SU-DHL-6 (cell line): ENCODE data around the gene INSM2.
A peak's percentile ranks its signal among the peaks of the same experiment; 100 is the strongest.

Experiments used
- H2AFZ ChIP-seq: fragments of 200-600 bp; sonication (generic); 2 replicates; pipeline ENCODE4 v1.6.1; 2014; ENCODE audit warnings: low read depth, mild to moderate bottlenecking, moderate library complexity, mixed read lengths, antibody characterized with exemption, low read length; ENCODE audit not compliant: severe bottlenecking
- H3F3A ChIP-seq: fragments of 200-600 bp; shearing (Covaris generic); 2 replicates; pipeline ENCODE4 v1.6.0; 2016; ENCODE audit warnings: antibody characterized with exemption, mild to moderate bottlenecking; ENCODE audit not compliant: insufficient read depth
- H3K27ac ChIP-seq: fragments of 200-600 bp; sonication (generic); 2 replicates; pipeline ENCODE4 v1.5.1; 2016; ENCODE audit warnings: low read depth, mild to moderate bottlenecking, low read length, moderate library complexity, mixed read lengths
- H3K27me3 ChIP-seq: fragments of 200-600 bp; sonication (generic), shearing (Covaris generic); 2 replicates; pipeline ENCODE4 v1.6.0; 2014; ENCODE audit warnings: mild to moderate bottlenecking, low read length
- H3K36me3 ChIP-seq: fragments of 200-600 bp; sonication (generic); 2 replicates; pipeline ENCODE4 v1.6.1; 2014; ENCODE audit warnings: mild to moderate bottlenecking, low read length, mixed read lengths
- H3K4me2 ChIP-seq: fragments of 300-600, 200-600 bp; shearing (Covaris generic), sonication (generic); 2 replicates; pipeline ENCODE4 v1.6.0; 2014; ENCODE audit warnings: low read length, low read depth, mild to moderate bottlenecking; ENCODE audit not compliant: poor library complexity, severe bottlenecking
- H3K4me3 ChIP-seq: fragments of 200-600 bp; sonication (generic); 2 replicates; pipeline ENCODE4 v1.5.1; 2014; ENCODE audit warnings: antibody characterized with exemption, low read length, mild to moderate bottlenecking, mixed read lengths; ENCODE audit not compliant: insufficient read depth, poor library complexity, severe bottlenecking
- H3K79me2 ChIP-seq: fragments of 200-600 bp; sonication (generic); 2 replicates; pipeline ENCODE4 v1.6.1; 2014; ENCODE audit warnings: mild to moderate bottlenecking, low read length, moderate library complexity; ENCODE audit not compliant: insufficient read depth
- H3K9ac ChIP-seq: fragments of 200-600 bp; sonication (generic); 2 replicates; pipeline ENCODE4 v1.7.0; 2014; ENCODE audit warnings: mild to moderate bottlenecking, low read length
- H3K9me2 ChIP-seq: fragments of 200-600 bp; sonication (generic); replicated peaks from 2 replicates; pipeline ENCODE4 v1.6.1; 2014; ENCODE audit warnings: low read length; ENCODE audit not compliant: insufficient read depth
- H3K9me3 ChIP-seq: fragments of 200-600 bp; sonication (generic); 2 replicates; pipeline ENCODE4 v1.6.1; 2014; ENCODE audit warnings: low read length, mixed read lengths; ENCODE audit not compliant: insufficient read depth
- H4K20me1 ChIP-seq: fragments of 200-600 bp; sonication (generic); 2 replicates; pipeline ENCODE4 v1.6.1; 2014; ENCODE audit warnings: low read depth, mild to moderate bottlenecking, antibody characterized with exemption, low read length, moderate library complexity, mixed read lengths
- CTCF ChIP-seq: fragments of 200-600 bp; sonication (generic); IDR thresholded peaks from one replicate; pipeline ENCODE4 v1.5.1; 2017; ENCODE audit warnings: antibody characterized with exemption, mild to moderate bottlenecking, low read length, moderate library complexity; ENCODE audit not compliant: insufficient read depth, poor library complexity, severe bottlenecking
- EZH2phosphoT487 ChIP-seq: fragments of 200-600 bp; sonication (generic), shearing (Covaris generic); conservative IDR thresholded peaks from 2 replicates; pipeline ENCODE4 v1.6.1; 2018; ENCODE audit warnings: mild to moderate bottlenecking, antibody characterized with exemption, low read length, moderate library complexity, mixed read lengths

INSM2 gene

GRCh38 chr14:35534873-35535482 is 1.0 kb downstream of the INSM2 start:
- no peaks in the 10 kb centered on the region for H3K9me2 ChIP-seq
- TF ChIP-seq CTCF (no peak), EZH2phosphoT487 (no peak)
- no peaks in the 10 kb centered on the region for H3K36me3 ChIP-seq
- peak overlapping the region; percentile 91 for H3K4me3 ChIP-seq
- H3K27ac ChIP-seq: no peak overlapping the region
- H3K9ac ChIP-seq: peak overlapping the region; percentile 63
- H3K4me2 ChIP-seq: peak overlapping the region; percentile 79
- peak overlapping the region; percentile 98 for H2AFZ ChIP-seq
- no peaks in the 10 kb centered on the region for H3K79me2 ChIP-seq
- H3K9me3 ChIP-seq: no peaks in the 10 kb centered on the region
- no peaks in the 10 kb centered on the region for H4K20me1 ChIP-seq
- no peaks in the 10 kb centered on the region for H3K27me3 ChIP-seq
- H3F3A ChIP-seq: no peaks in the 10 kb centered on the region

- H3F3A ChIP-seq: no peaks in the 10 kb centered on the region
- TF ChIP-seq CTCF: no peak
- TF ChIP-seq EZH2phosphoT487: no peak
- H3K27me3 ChIP-seq: no peaks in the 10 kb centered on the region
- H4K20me1 ChIP-seq: no peaks in the 10 kb centered on the region
- no peak overlapping the region for H3K9ac ChIP-seq
- H3K79me2 ChIP-seq: no peaks in the 10 kb centered on the region
- H3K27ac ChIP-seq: no peak overlapping the region
- no peak overlapping the region for H3K4me3 ChIP-seq
- no peaks in the 10 kb centered on the region for H3K9me3 ChIP-seq
- H3K36me3 ChIP-seq: no peaks in the 10 kb centered on the region
- H2AFZ ChIP-seq: no peak overlapping the region
- H3K9me2 ChIP-seq: no peaks in the 10 kb centered on the region
- no peak overlapping the region for H3K4me2 ChIP-seq
Measured at GRCh38 chr14:35535483-35536112, 1.6 kb downstream of the INSM2 start.

GRCh38 chr14:35539969-35540368 is 6.0 kb downstream of the INSM2 start:
- no peak for TF ChIP-seq EZH2phosphoT487
- no peak for TF ChIP-seq CTCF
- no peaks in the 10 kb centered on the region for H4K20me1 ChIP-seq
- H2AFZ ChIP-seq: no peak overlapping the region
- H3K9me2 ChIP-seq: no peaks in the 10 kb centered on the region
- H3K27me3 ChIP-seq: no peaks in the 10 kb centered on the region
- H3K79me2 ChIP-seq: no peaks in the 10 kb centered on the region
- no peak overlapping the region for H3K4me2 ChIP-seq
- no peaks in the 10 kb centered on the region for H3K9me3 ChIP-seq
- no peaks in the 10 kb centered on the region for H3K36me3 ChIP-seq
- H3K27ac ChIP-seq: no peak overlapping the region
- no peaks in the 10 kb centered on the region for H3F3A ChIP-seq
- no peak overlapping the region for H3K4me3 ChIP-seq
- H3K9ac ChIP-seq: no peak overlapping the region
